Calu3 (cell line): Measurements from ENCODE around the gene RPS6KA2. TPM values are rescaled to one million over a fixed set of nuclear protein-coding genes. Genes with fewer than 3 reads are reported as not detected.

Experiments
- BruUV-seq: library from RNA; stranded (reverse); fragments of 400-500 nt; replicated peaks from 2 replicates; lab custom pipeline; 2021; lab: Mats Ljungman, UMichigan
- CTCF ChIA-PET: fragments of 300-600 bp; sonication (Branson Sonifier 250); formaldehyde crosslinking; loops from one replicate; lab custom pipeline; 2022; ENCODE audit warnings: antibody characterized with exemption; lab: Charles Lee
- DNase-seq: peaks from one replicate; pipeline ENCODE4 v3.0.0; 2022
- H3K27ac Mint-ChIP-seq: one replicate; pipeline ENCODE4 v1.8.0; 2022; ENCODE audit warnings: mixed read lengths; ENCODE audit not compliant: unreplicated experiment
- H3K27me3 Mint-ChIP-seq: one replicate; pipeline ENCODE4 v1.8.0; 2022; ENCODE audit warnings: mixed read lengths; ENCODE audit not compliant: unreplicated experiment
- H3K36me3 Mint-ChIP-seq: one replicate; pipeline ENCODE4 v1.8.0; 2022; ENCODE audit warnings: mild to moderate bottlenecking, moderate library complexity, mixed read lengths; ENCODE audit not compliant: insufficient read depth, unreplicated experiment
- H3K4me1 Mint-ChIP-seq: one replicate; pipeline ENCODE4 v1.8.0; 2022; ENCODE audit warnings: mild to moderate bottlenecking, low read depth, mixed read lengths; ENCODE audit not compliant: unreplicated experiment
- H3K4me3 Mint-ChIP-seq: one replicate; pipeline ENCODE4 v1.8.0; 2022; ENCODE audit warnings: mild to moderate bottlenecking, low read depth, moderate library complexity, mixed read lengths; ENCODE audit not compliant: unreplicated experiment
- H3K9me3 Mint-ChIP-seq: one replicate; pipeline ENCODE4 v1.8.0; 2022; ENCODE audit warnings: low read depth, mixed read lengths; ENCODE audit not compliant: unreplicated experiment
- intact Hi-C: fragments of 100-400 bp; cut with micrococcal nuclease; formaldehyde crosslinking; loops from one replicate; pipeline ENCODE4 v1.10.0; 2022; ENCODE audit not compliant: unreplicated experiment
- total RNA-seq: library from RNA; stranded (reverse); gene quantifications from 2 replicates; pipeline ENCODE4 v1.2.3, GENCODE V29; 2022
- TF ChIP-seq, protein P1 (sequence below): fragments of 200-600 bp; IDR thresholded peaks from one replicate; pipeline ENCODE4 v1.8.0; 2022; ENCODE audit warnings: antibody characterized with exemption; ENCODE audit not compliant: unreplicated experiment

RPS6KA2 gene
- total RNA-seq, 1 experiment from 2014 or later = 41.3 TPM

DNA sequence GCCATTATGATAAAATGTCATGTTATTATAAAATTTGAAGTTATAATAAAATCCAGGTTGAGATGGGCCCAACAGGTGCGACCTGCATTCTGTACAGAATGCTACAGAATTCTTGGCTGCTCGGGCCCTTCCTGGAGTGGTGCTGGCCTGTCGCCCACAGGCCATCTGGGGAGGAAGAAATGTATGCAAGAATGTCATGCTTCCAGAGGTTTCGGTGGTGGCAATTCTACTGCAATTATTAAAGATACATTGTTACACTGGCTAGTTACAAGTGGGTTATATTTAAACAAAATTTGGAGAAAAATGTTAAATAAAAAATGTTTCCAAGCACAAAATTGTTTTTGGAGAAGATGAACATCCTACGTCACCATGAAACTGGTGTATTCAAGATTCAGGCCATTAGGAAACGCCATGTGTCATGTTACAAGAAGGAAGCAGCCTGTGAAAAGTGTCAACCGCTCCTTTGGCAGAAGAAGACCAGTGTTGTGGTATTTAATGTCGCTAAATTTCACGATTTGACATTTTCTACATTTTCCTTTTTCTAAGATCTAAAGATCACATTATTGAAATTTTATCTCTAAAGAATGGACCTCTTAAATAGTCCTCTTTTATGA lies 47.7 kb downstream of the RPS6KA2 start:
- no peak for DNase-seq
- Mint-ChIP-seq H3K4me1 (no peaks in the 10 kb centered on the region), H3K27me3 (no peaks in the 10 kb centered on the region), H3K36me3 (no peaks in the 10 kb centered on the region), H3K27ac (no peak overlapping the region), H3K9me3 (peaks cover 2% of the 10 kb centered on the region), H3K4me3 (no peak overlapping the region)
- TF ChIP-seq, protein P1, sequence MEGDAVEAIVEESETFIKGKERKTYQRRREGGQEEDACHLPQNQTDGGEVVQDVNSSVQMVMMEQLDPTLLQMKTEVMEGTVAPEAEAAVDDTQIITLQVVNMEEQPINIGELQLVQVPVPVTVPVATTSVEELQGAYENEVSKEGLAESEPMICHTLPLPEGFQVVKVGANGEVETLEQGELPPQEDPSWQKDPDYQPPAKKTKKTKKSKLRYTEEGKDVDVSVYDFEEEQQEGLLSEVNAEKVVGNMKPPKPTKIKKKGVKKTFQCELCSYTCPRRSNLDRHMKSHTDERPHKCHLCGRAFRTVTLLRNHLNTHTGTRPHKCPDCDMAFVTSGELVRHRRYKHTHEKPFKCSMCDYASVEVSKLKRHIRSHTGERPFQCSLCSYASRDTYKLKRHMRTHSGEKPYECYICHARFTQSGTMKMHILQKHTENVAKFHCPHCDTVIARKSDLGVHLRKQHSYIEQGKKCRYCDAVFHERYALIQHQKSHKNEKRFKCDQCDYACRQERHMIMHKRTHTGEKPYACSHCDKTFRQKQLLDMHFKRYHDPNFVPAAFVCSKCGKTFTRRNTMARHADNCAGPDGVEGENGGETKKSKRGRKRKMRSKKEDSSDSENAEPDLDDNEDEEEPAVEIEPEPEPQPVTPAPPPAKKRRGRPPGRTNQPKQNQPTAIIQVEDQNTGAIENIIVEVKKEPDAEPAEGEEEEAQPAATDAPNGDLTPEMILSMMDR = no peak
- intact Hi-C loops = no loop called here
- CTCF ChIA-PET = no interaction called here
- no TSS peak for BruUV-seq

DNA sequence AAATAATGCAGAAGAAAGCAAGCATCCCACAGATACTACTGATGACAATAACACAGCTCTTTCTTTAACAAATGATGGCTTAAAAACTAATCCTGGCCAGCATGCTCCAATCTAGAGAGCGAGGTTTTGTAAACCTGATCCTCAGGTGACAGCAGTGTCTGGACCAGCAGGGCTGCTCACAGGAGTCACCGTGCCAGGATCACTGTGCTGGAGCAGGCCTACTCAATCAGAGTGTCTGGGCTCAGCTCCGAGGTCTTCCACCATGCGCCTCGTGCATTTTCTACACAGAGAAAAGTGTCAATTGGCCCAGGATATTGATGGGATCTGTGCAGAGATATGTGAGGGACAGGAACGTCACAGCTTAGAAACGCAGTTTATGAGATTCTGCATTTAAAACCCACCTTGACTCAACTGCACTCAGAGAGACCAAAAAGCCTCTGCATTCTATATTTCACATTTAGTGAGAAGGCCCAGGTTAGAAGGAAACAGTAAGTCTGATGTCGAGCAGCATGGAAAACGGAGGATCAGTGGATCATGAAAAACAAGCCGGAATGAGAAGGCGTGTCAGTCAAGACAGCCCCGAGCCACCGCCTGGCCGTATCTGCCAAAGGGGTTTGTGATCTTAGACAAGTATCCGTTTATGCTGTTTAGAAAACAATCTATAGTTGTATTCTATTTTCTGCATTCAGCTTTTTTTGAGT lies 48.4 kb downstream of the RPS6KA2 start:
- Mint-ChIP-seq H3K4me1 (no peaks in the 10 kb centered on the region), H3K27me3 (no peaks in the 10 kb centered on the region), H3K9me3 (peaks cover 2% of the 10 kb centered on the region), H3K4me3 (no peak overlapping the region), H3K27ac (no peak overlapping the region), H3K36me3 (no peaks in the 10 kb centered on the region)
- TF ChIP-seq, protein P1 = no peak
- no TSS peak for BruUV-seq
- DNase-seq = no peak
- intact Hi-C loops = no loop called here
- CTCF ChIA-PET = no interaction called here

DNA sequence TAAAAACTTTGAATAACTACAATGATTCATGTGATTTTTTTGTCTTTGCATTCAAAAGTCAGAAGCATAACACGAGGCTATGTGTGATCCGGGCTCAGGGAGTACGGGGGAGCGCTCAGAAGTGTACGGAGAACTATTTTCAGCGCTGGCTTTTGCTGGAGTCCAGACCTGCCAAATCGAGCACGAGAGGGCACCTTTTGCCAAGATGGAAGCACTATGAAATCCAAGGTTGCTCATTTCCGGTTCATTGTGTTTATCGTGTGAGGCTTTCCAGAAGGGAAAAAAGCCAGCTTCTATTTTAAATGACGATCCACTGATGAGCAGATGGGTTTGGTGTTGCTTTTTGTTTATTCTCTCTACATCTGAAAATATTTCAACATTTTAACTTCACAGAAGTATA lies 51.8 kb downstream of the RPS6KA2 start:
- no TSS peak for BruUV-seq
- Mint-ChIP-seq H3K36me3 (no peaks in the 10 kb centered on the region), H3K27me3 (no peaks in the 10 kb centered on the region), H3K4me1 (no peaks in the 10 kb centered on the region), H3K9me3 (peaks cover 2% of the 10 kb centered on the region), H3K4me3 (no peak overlapping the region), H3K27ac (no peak overlapping the region)
- no peak for DNase-seq
- CTCF ChIA-PET = no interaction called here
- intact Hi-C loops = no loop called here
- TF ChIP-seq, protein P1 = no peak

DNA sequence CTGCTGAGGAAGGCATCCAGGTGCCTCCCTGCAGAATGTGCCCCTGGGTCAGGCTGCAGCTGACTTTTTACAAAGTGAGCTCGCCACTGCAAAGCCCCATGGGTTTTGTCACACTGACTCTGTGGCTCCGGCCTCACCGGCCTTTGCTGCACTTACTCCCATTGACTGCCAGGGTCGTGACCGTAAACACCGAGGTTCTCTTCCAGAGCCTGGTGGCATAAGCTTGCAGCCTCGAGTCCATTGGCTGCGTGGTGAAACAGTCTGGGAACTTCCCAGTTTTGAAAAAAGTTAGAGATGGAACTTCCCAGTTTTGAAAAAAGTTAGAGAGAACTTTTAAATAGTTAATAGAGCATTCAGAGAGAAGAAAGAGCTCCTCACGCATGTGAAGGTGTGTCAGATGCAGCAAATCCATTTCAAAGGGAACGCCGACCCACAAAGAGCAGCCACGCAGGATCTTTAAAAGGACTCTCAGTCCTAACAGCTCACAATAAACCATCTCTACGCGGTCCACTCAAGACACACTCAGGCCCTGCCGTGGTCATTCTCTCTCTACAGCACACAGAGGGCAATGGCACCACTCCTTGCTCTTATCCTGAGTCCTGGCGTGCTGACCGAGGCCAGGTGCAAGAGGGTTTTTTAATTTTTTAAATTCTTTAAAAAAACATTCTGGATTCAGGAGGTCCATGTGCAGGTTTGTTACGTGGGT lies 53.4 kb downstream of the RPS6KA2 start:
- no peak overlapping the region for H3K4me3 Mint-ChIP-seq
- no peak overlapping the region for H3K27ac Mint-ChIP-seq
- intact Hi-C loops = no loop called here
- no peaks in the 10 kb centered on the region for H3K27me3 Mint-ChIP-seq
- no peak for DNase-seq
- peaks cover 2% of the 10 kb centered on the region for H3K9me3 Mint-ChIP-seq
- no peaks in the 10 kb centered on the region for H3K4me1 Mint-ChIP-seq
- CTCF ChIA-PET = no interaction called here
- no TSS peak for BruUV-seq
- TF ChIP-seq, protein P1 = no peak
- no peaks in the 10 kb centered on the region for H3K36me3 Mint-ChIP-seq
